Measurements from ENCODE around the gene UNC13A. TPM values are rescaled to one million over a fixed set of nuclear protein-coding genes. Genes with fewer than 3 reads are reported as not detected.
A peak's percentile ranks its signal among the peaks of the same experiment; 100 is the strongest.

Gene UNC13A
- total and polyA plus RNA-seq, 2 of the 13 experiments (the other 11 are each of a cell fraction or from before 2014, with no cell fraction given), result 0.11 to 0.45 TPM

DNA sequence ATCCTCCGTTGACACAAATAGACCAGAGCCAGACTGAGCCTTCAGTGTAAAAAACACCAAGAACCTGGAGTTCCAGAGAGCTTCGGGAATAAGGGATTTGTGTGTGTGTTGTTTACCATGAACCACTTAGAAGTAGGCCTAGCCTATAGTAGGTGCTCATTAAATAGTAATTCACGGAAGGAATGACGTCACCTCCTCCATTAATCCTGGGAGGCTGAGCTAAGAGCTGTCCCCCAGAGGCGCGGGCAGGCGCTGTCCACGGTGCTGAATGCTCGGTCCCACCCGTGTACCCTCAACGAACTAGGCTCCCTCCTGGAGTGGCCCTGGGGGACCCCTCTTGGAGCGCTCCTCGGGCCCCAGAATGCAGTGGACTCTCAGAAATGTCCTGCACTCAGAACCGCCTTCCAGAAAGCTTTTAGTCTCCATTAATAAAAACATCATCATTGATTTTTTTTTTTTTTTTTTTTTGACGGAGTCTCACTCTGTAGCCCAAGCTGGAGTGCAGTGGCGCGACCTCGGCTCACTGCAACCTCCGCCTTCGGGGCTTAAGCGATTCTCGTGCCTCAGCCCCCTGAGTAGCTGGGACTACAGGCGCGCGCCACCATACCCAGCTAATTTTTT is 6.5 kb downstream of the UNC13A start (continued):
- TF ChIP-seq MED13 (CRISPR knock-in tag; IDR thresholded peaks at IDR 0.05) (no peak), ELF4 (CRISPR knock-in tag; IDR thresholded peaks at IDR 0.05; ENCODE audit: borderline replicate concordance) (no peak), FOXM1 (CRISPR knock-in tag; IDR thresholded peaks at IDR 0.05) (no peak), ZNF747 (CRISPR knock-in tag; IDR thresholded peaks at IDR 0.05; ENCODE audit: borderline replicate concordance) (no peak), ZBTB21 (CRISPR knock-in tag; IDR thresholded peaks at IDR 0.05) (peak; percentile 68; the same call in 1 of the 2 replicates), MTERF4 (CRISPR knock-in tag; IDR thresholded peaks at IDR 0.05) (no peak), SMAD3 (CRISPR knock-in tag; IDR thresholded peaks at IDR 0.05) (0 out of 2 replicates have a peak, but pooled peaks have one; percentile 40), SKIL (CRISPR knock-in tag; IDR thresholded peaks at IDR 0.05; ENCODE audit: borderline replicate concordance) (no peak), BCL6 (CRISPR knock-in tag; IDR thresholded peaks at IDR 0.05) (no peak), DNMT3B (CRISPR knock-in tag; conservative IDR thresholded peaks at IDR 0.05) (0 out of 2 replicates have a peak, but pooled peaks have one; percentile 39), PRMT3 (CRISPR knock-in tag; IDR thresholded peaks at IDR 0.05; ENCODE audit: borderline replicate concordance, low read depth) (no peak), NBN (conservative IDR thresholded peaks at IDR 0.05) (no peak), NFYB (CRISPR knock-in tag; IDR thresholded peaks at IDR 0.05) (no peak), NR1H2 (CRISPR knock-in tag; IDR thresholded peaks at IDR 0.05; ENCODE audit: borderline replicate concordance, low read depth) (no peak), ZNF615 (CRISPR knock-in tag; IDR thresholded peaks at IDR 0.05; ENCODE audit: borderline replicate concordance) (no peak), ZNF557 (CRISPR knock-in tag; IDR thresholded peaks at IDR 0.05) (0 out of 2 replicates have a peak, but pooled peaks have one; percentile 23)
- TF ChIP-seq, protein P1, sequence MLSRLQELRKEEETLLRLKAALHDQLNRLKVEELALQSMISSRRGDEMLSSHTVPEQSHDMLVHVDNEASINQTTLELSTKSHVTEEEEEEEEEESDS (CRISPR knock-in tag; IDR thresholded peaks at IDR 0.05; ENCODE audit: borderline replicate concordance), result no peak
- TF ChIP-seq, protein P2, sequence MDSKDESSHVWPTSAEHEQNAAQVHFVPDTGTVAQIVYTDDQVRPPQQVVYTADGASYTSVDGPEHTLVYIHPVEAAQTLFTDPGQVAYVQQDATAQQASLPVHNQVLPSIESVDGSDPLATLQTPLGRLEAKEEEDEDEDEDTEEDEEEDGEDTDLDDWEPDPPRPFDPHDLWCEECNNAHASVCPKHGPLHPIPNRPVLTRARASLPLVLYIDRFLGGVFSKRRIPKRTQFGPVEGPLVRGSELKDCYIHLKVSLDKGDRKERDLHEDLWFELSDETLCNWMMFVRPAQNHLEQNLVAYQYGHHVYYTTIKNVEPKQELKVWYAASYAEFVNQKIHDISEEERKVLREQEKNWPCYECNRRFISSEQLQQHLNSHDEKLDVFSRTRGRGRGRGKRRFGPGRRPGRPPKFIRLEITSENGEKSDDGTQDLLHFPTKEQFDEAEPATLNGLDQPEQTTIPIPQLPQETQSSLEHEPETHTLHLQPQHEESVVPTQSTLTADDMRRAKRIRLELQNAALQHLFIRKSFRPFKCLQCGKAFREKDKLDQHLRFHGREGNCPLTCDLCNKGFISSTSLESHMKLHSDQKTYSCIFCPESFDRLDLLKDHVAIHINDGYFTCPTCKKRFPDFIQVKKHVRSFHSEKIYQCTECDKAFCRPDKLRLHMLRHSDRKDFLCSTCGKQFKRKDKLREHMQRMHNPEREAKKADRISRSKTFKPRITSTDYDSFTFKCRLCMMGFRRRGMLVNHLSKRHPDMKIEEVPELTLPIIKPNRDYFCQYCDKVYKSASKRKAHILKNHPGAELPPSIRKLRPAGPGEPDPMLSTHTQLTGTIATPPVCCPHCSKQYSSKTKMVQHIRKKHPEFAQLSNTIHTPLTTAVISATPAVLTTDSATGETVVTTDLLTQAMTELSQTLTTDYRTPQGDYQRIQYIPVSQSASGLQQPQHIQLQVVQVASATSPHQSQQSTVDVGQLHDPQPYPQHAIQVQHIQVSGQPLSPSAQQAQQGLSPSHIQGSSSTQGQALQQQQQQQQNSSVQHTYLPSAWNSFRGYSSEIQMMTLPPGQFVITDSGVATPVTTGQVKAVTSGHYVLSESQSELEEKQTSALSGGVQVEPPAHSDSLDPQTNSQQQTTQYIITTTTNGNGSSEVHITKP (CRISPR knock-in tag; IDR thresholded peaks at IDR 0.05; ENCODE audit: low read depth), result no peak
- TF ChIP-seq, protein P3, sequence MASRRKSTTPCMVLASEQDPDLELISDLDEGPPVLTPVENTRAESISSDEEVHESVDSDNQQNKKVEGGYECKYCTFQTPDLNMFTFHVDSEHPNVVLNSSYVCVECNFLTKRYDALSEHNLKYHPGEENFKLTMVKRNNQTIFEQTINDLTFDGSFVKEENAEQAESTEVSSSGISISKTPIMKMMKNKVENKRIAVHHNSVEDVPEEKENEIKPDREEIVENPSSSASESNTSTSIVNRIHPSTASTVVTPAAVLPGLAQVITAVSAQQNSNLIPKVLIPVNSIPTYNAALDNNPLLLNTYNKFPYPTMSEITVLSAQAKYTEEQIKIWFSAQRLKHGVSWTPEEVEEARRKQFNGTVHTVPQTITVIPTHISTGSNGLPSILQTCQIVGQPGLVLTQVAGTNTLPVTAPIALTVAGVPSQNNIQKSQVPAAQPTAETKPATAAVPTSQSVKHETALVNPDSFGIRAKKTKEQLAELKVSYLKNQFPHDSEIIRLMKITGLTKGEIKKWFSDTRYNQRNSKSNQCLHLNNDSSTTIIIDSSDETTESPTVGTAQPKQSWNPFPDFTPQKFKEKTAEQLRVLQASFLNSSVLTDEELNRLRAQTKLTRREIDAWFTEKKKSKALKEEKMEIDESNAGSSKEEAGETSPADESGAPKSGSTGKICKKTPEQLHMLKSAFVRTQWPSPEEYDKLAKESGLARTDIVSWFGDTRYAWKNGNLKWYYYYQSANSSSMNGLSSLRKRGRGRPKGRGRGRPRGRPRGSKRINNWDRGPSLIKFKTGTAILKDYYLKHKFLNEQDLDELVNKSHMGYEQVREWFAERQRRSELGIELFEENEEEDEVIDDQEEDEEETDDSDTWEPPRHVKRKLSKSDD (CRISPR knock-in tag; IDR thresholded peaks at IDR 0.05; ENCODE audit: low read depth), result no peak

Measured in HepG2 (cell line).